Measurements from ENCODE around the gene PDZD11. TPM values are rescaled to one million over a fixed set of nuclear protein-coding genes. Genes with fewer than 3 reads are reported as not detected.

PDZD11 gene
- total RNA-seq, 1 experiment from 2014 or later, result 30.6 TPM

DNA sequence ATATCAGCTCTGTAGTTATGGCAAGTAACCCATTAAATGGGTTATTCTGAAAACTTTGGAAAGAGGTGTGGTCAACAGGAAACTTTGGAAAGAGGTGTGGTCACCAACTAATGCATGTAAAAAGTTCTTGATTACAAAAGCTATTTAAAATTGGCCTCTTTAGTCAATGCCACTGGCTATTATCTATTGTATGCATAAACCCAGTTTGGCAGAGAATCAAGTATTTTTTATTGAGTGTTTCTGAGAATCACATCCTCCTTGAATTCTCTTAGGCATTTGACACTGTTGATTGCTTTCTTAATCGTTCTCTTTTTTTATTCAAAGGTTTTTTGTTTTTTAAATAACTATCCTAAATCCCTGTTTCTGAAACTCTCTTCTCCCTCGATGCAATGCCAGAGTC is 37.2 kb downstream of the PDZD11 start:
- no peak overlapping the region for H3K18ac ChIP-seq (ENCODE audit: insufficient read length, low read depth, low read length)
- H2AFZ ChIP-seq (ENCODE audit: low read length), result no peak overlapping the region
- DNase-seq, result no peak
- no peaks in the 10 kb centered on the region for H3K27me3 ChIP-seq (ENCODE audit: insufficient read depth, low read length)
- Mint-ChIP-seq H3K4me1 (peaks cover 10% of the 10 kb centered on the region in 2 experiments), H3K9me3 (peaks cover 67 to 76% of the 10 kb centered on the region in 2 experiments), H3K27ac (no peak overlapping the region), H3K36me3 (ENCODE audit: insufficient read depth in 1 of 3, low read depth in 3 of 3) (peaks cover 0 to 5% (median 0%) of the 10 kb centered on the region in 3 experiments; a peak in 3 of 7 replicates), H3K4me3 (no peak overlapping the region), H3K27me3 (ENCODE audit: low read depth) (no peaks in the 10 kb centered on the region)
- H3K14ac ChIP-seq (ENCODE audit: insufficient read depth, low read length), result no peak overlapping the region
- no peak for TF ChIP-seq CTCF (conservative IDR thresholded peaks at IDR 0.05)
- no peaks in the 10 kb centered on the region for H3K79me1 ChIP-seq (ENCODE audit: insufficient read depth, low read depth, low read length, poor library complexity, severe bottlenecking)
- no peaks in the 10 kb centered on the region for H3K4me1 ChIP-seq (ENCODE audit: insufficient read depth, low read length)
- H3K4ac ChIP-seq (ENCODE audit: low read depth, low read length), result no peak overlapping the region
- H2BK5ac ChIP-seq (ENCODE audit: insufficient read length, low read length), result no peak overlapping the region
- no peak overlapping the region for H2BK20ac ChIP-seq (ENCODE audit: low read depth, low read length, poor library complexity, severe bottlenecking)
- no peak overlapping the region for H4K5ac ChIP-seq (ENCODE audit: insufficient read length, low read depth, low read length)
- no peak overlapping the region for H2BK15ac ChIP-seq (ENCODE audit: low read depth, low read length)
- no peak overlapping the region for H2BK120ac ChIP-seq (ENCODE audit: low read depth, low read length, poor library complexity, severe bottlenecking)
- H3K9ac ChIP-seq (ENCODE audit: extremely low read depth, insufficient read length, low read length), result no peak overlapping the region
- no peak overlapping the region for H2BK12ac ChIP-seq (ENCODE audit: insufficient read length, low read depth, low read length)
- no peak overlapping the region for H4K8ac ChIP-seq (replicated peaks; ENCODE audit: insufficient read length, low read depth, low read length)
- no peak overlapping the region for H3K56ac ChIP-seq (ENCODE audit: insufficient read length, low read depth, low read length)
- H4K20me1 ChIP-seq (ENCODE audit: control insufficient read depth, insufficient read depth, insufficient read length), result no peaks in the 10 kb centered on the region
- peaks cover 32% of the 10 kb centered on the region for H3K9me3 ChIP-seq (ENCODE audit: control insufficient read depth, low read depth, low read length)
- H3K23me2 ChIP-seq (ENCODE audit: insufficient read length, low read depth, low read length, poor library complexity, severe bottlenecking), result no peaks in the 10 kb centered on the region
- no CpG with 5 or more reads among the region's 2 CpGs for WGBS (ENCODE audit: extremely low coverage, insufficient read length, low lambda C conversion rate)
- H4K91ac ChIP-seq (ENCODE audit: insufficient read length, low read depth, low read length), result no peak overlapping the region
- no peak overlapping the region for H2AK5ac ChIP-seq (ENCODE audit: insufficient read length, low read length)
- H3K4me2 ChIP-seq (ENCODE audit: insufficient read depth, insufficient read length, low read length), result no peak overlapping the region
- H3T11ph ChIP-seq (ENCODE audit: low read length), result no peak overlapping the region
- H3K27ac ChIP-seq (ENCODE audit: insufficient read length, low read depth, low read length), result no peak overlapping the region
- no peaks in the 10 kb centered on the region for H3K79me2 ChIP-seq (ENCODE audit: insufficient read depth, low read length)
- H3K23ac ChIP-seq (ENCODE audit: insufficient read length, low read depth, low read length), result no peak overlapping the region
